B cell (primary cell): Measurements from ENCODE around the gene NRG4.

Experiments used
- CTCF ChIP-seq: fragments of 200-600 bp; IDR thresholded peaks from one replicate; pipeline ENCODE4 v1.8.0; 2022; ENCODE audit warnings: antibody characterized with exemption, mild to moderate bottlenecking
- EZH2 ChIP-seq: IDR thresholded peaks from 2 replicates; pipeline ENCODE4 v1.6.1; 2012; ENCODE audit warnings: borderline replicate concordance, low read depth, mild to moderate bottlenecking, moderate library complexity, low read length; ENCODE audit not compliant: insufficient read depth, poor library complexity, severe bottlenecking

- TF ChIP-seq CTCF (no peak), EZH2 (no peak)
Measured at GRCh38 chr15:75989045-75989444, 23.2 kb downstream of the NRG4 start.
